Stimulated activated CD8-positive, alpha-beta memory T cell treated with anti-CD3 and anti-CD28 coated beads, Interleukin-7, amount 100 ng/mL, for 48 hours (primary cell): ENCODE measurements around the gene PRKCA.

Source experiments
- DNase-seq, 2 donors: peaks; one replicate each; pipeline ENCODE4 v3.0.0-alpha.2; 2020; ENCODE audit warnings: low read depth in 1 of 2; ENCODE audit errors: extremely low read depth in 1 of 2

The PRKCA gene

DNA sequence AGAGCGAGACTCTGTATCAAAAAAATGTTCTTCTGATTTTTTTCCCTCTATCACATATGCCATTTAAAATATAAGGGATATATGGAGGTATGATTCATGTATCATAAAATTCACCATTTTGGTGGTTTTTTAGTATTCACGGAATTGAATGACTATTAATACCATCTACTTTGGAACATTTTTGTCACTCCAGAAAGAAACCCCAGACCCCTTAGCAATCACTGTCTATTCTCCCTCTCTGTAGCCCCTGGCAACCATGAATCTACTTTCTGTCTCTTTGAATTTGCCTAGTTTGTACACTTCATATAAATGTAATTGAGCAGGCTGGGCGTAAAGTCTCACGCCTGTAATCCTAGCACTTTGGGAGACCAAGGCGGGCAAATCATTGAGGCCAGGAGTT lies 75.9 kb downstream of the PRKCA start:
- no peak for DNase-seq

DNA sequence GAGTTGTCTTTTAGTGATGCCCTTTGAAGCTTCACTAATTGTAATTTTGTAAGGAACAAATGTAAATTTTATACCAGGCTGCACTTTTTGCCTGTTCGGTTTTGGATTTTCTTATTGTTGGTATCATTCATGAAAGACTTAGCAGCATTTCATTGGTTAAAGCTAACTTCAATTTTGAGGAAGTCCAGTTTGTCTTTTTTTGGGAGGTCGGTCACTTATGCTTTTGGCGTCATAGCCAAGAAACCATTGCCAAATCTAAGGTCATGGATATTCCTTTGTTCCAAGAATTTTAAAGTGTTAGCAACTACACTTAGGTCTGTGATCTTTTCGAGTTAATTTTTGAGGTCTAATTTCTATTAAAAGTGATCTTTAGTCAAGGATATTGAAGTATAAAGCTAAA lies 77.1 kb downstream of the PRKCA start:
- no peak for DNase-seq

DNA sequence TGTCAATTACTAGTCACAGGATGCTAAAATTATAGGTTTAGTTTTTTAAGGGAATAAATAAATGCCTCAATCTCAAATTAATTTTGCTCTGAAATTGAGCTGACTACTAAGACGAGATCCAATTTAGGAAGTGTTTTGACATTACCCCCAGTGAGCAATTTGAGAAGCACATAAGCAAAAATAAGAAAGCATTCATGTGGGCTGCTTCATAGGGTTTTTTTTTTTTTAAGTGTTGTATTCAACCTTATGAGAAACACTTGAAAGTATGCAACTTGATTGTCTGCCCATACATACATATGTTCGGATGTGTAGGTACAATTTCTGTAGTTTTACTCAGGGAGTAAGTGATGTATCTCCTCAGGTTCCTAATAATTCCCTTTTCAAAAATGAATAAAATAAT lies 77.6 kb downstream of the PRKCA start:
- DNase-seq = no peak

GRCh38 chr17:66381701-66382362 lies 79.4 kb downstream of the PRKCA start:
- no peak for DNase-seq

DNA sequence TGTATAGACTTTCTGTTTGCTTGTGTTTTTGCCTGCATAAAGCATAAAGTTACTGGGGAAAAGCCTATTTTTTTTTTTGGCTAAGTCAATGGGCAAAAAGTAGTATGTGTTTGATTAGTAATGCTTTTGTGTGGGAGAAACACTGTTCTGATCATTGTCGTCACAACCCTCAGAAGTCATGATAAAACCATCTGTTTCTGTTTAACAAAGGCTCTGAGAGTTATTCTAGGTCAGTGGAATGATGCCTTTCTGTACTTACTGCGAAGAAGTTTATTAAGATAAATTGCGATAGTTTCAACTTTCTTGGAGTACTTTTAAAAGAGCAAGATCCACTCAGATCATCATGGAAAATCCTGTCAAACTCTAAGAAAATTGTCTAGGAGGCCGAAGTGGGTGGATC lies 80.9 kb downstream of the PRKCA start:
- no peak for DNase-seq

DNA sequence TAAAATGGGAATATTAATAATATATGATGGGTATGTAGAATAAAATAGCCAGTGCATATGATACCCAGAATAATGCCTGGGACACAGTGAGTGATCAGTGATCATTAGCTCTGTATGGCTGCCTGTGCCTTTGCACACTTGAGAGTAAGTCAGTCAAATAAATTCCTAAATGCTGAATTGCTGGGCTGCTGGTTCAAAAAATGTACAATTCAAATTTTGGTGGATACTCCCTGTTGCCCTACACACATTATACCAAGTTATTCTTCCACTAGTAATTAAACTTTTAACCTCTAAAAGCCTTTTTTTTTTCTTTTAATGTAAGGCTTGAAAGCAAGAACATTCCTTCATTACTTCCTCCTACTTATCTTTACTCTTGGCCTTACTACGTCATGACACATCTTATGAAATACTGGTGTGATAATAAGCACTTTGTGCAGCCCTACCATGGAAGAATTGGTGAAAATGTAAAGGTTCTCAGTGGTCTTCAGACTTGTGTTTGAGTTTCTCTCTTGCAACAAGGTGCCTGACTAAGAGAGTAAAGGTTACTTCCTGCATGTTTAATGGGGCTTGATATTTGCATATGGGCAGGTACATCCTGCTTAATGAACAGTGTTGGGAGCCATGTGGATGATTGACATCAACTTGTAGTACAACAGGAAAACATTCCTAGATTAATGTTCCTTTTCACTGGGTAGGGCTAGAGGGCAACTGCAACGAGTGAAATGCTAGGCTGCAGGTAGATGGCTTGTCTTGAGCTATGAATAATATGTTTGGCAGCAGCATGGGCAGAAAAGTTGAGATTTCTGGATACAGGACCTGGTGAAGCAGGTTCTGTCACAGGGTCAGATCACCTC lies 84.3 kb downstream of the PRKCA start:
- no peak for DNase-seq

- DNase-seq = no peak
Measured at GRCh38 chr17:66387392-66387981, 85.1 kb downstream of the PRKCA start.

DNA sequence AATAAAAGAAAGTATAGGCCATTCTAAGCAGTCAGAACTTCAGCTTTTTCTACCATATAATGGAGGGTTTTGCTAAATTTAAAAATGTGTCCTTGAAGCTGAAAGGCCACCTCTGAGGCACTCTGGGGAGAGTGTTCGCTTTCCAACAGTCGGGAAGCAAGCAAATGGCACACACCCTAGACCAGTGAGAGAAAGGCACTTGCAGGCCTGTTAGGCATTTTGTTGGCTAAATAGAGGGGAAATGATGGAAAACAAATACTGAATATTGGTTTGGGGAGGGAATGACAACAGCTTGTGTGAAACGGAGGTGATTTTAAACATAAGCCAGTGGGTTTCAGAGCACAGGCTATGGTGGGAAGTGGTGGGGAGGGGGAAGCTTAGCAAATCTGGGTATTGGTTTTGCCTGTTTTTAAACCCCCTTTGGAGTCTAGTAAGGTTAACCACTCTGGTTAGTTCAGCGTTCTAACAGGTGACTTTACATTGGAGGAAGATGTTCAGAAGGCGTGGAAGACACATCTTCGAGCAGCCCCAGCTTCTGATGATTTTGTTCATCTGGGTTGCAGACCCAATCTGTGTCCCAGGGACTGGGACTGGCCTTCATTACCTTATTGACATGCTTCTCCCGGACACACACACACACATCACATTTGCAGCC lies 90.5 kb downstream of the PRKCA start:
- no peak for DNase-seq

DNA sequence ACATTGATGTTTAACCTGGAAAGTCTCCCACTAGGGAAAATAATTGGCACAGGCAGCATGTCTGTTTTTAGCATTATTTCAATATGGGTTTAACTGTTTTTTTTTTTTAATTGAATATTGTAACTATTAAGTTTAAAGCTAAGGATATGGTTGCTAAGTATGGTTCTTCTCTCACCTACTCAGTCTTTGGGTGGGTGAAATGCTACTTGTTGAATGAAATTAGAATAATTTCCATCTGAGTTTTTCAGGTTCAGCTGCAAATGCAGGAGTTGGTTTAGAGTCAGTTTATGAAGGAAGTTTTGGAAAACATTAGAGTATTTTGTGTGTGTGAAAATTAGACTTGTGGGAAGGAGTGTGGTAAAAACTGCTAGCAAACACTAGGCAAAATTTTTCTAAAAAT lies 93.5 kb downstream of the PRKCA start:
- DNase-seq = no peak

- peak in 1 of 2 donors; percentile 18 for DNase-seq
Measured at GRCh38 chr17:66397486-66397885, 95.1 kb downstream of the PRKCA start.

- no peak for DNase-seq
Measured at GRCh38 chr17:66398059-66398458, 95.6 kb downstream of the PRKCA start.

DNA sequence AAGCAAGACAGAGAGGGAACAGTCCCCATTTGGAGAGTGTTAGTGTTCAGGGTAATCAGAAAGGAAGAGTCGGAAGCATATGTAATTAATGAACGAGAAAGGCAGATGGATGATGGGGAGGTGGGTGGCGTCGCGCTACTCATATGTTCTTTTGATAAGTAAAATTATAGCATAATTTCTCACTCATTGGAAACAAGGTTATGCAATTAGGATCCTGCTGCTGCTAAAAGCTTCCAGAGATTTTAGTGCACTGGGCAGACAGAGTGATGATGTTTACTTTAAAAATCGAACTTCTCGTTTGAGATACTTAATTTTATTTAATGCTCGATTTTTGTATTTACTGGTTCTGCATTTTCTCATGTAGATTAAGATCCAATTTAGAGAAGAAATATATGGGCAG lies 96.2 kb downstream of the PRKCA start:
- no peak for DNase-seq

- DNase-seq = no peak
Measured at GRCh38 chr17:66399441-66399840, 97.0 kb downstream of the PRKCA start.

GRCh38 chr17:66400041-66400688 lies 97.8 kb downstream of the PRKCA start:
- DNase-seq = peak in 1 of 2 donors; percentile 29

- DNase-seq = no peak
Measured at GRCh38 chr17:66400698-66401097, 98.3 kb downstream of the PRKCA start.

DNA sequence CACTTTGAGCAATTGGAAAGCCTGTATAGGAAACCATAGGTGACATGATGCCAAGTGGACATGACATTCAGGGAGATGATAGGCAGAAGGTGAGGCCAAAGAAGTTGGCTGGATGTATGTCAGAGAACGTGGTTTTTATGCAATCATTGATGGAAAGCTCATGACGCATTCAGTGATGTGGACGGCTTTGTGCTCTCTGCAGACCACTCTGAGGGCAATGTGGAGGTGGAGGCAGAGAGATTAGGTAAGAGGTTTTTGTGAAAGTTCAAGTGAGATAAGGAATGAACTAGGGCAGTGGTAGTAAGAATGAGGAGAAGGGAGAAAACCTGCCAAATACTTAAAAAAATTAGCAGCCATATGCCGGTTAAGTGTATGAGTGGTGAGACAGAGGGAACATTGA lies 99.0 kb downstream of the PRKCA start:
- peak in 1 of 2 donors; percentile 50 for DNase-seq

- DNase-seq = no peak
Measured at GRCh38 chr17:66403846-66404556, 101.6 kb downstream of the PRKCA start.

DNA sequence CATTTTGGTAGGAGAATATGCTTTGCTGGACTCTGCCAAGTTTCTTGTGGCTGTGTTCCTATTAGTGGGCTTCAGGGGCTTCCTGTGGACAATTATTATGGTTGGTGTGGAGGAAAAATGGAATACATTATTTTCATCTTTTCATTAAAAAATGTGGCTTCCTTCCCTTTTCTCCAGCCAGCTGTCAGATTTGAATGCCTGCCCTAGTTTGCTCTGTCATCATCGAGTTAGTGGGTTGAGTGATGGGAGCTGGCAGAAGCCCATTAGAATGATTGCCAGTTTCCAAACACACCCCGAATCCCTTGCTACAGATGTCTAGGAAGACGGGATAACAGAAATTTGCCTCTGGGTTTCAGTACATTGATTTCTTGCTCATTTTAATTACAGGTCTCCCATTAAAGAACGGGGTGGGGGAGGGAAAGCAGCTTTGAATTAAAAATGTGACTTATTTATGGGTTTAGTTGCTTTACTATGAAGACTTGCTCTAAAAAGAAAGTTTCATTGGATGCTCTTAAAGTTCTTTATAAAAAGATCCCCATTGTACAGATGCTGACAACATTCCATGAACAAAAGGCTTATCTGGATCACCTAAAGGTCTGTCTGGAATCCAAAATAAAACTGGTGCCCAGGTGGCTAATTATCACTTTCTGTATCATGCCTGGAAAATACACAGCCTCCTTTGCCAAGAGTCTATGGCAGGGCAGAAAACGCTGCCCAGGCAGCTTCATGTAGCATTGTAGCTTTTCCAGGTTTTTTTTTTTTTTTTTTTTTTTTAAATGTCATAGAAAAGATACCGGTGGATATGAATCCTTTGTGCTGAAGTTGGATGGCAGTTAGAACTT lies 103.6 kb downstream of the PRKCA start:
- no peak for DNase-seq
